Measurements from ENCODE around the gene LSM7. TPM values are rescaled to one million over a fixed set of nuclear protein-coding genes. Genes with fewer than 3 reads are reported as not detected.

Gene LSM7
- total RNA-seq, 1 donor from 2014 or later: 97.4 TPM

- H3K27me3 ChIP-seq (ENCODE audit: control insufficient read depth, insufficient read depth, low read length): peaks cover 19% of the 10 kb centered on the region
- FAIRE-seq (no peak), DNase-seq (ENCODE audit: low read depth) (no peak)
- no peaks in the 10 kb centered on the region for H3K36me3 ChIP-seq (ENCODE audit: control insufficient read depth, insufficient read depth, low read length)
- H3K4me3 ChIP-seq (ENCODE audit: low read depth, low read length): no peak overlapping the region
- no peak for TF ChIP-seq CTCF (IDR thresholded peaks at IDR 0.05; ENCODE audit: insufficient read depth, low read length, severe bottlenecking)
These were observed 21.4 kb downstream of the LSM7 start for GRCh38 chr19:2306971-2307370.

GRCh38 chr19:2306281-2306806 is 22.0 kb downstream of the LSM7 start:
- H3K27me3 ChIP-seq (ENCODE audit: control insufficient read depth, insufficient read depth, low read length): peaks cover 21% of the 10 kb centered on the region
- DNase-seq (ENCODE audit: low read depth): no peak
- FAIRE-seq: no peak
- TF ChIP-seq CTCF (IDR thresholded peaks at IDR 0.05; ENCODE audit: insufficient read depth, low read length, severe bottlenecking): no peak
- H3K36me3 ChIP-seq (ENCODE audit: control insufficient read depth, insufficient read depth, low read length): no peaks in the 10 kb centered on the region
- no peak overlapping the region for H3K4me3 ChIP-seq (ENCODE audit: low read depth, low read length)

- Histone ChIP-seq H3K36me3 (ENCODE audit: control insufficient read depth, insufficient read depth, low read length) (no peaks in the 10 kb centered on the region), H3K27me3 (ENCODE audit: control insufficient read depth, insufficient read depth, low read length) (peaks cover 22% of the 10 kb centered on the region), H3K4me3 (ENCODE audit: low read depth, low read length) (no peak overlapping the region)
- FAIRE-seq (no peak), DNase-seq (ENCODE audit: low read depth) (no peak)
- no peak for TF ChIP-seq CTCF (IDR thresholded peaks at IDR 0.05; ENCODE audit: insufficient read depth, low read length, severe bottlenecking)
These were observed 22.7 kb downstream of the LSM7 start for GRCh38 chr19:2305452-2306280.

- Histone ChIP-seq H3K4me3 (ENCODE audit: low read depth, low read length) (no peak overlapping the region), H3K27me3 (ENCODE audit: control insufficient read depth, insufficient read depth, low read length) (peaks cover 18% of the 10 kb centered on the region), H3K36me3 (ENCODE audit: control insufficient read depth, insufficient read depth, low read length) (no peaks in the 10 kb centered on the region)
- TF ChIP-seq CTCF (IDR thresholded peaks at IDR 0.05; ENCODE audit: insufficient read depth, low read length, severe bottlenecking): no peak
- DNase-seq (ENCODE audit: low read depth): no peak
- no peak for FAIRE-seq
These were observed 25.1 kb downstream of the LSM7 start for GRCh38 chr19:2303211-2303798.

- no peak for TF ChIP-seq CTCF (IDR thresholded peaks at IDR 0.05; ENCODE audit: insufficient read depth, low read length, severe bottlenecking)
- no peaks in the 10 kb centered on the region for H3K36me3 ChIP-seq (ENCODE audit: control insufficient read depth, insufficient read depth, low read length)
- no peak overlapping the region for H3K4me3 ChIP-seq (ENCODE audit: low read depth, low read length)
- H3K27me3 ChIP-seq (ENCODE audit: control insufficient read depth, insufficient read depth, low read length): peaks cover 16% of the 10 kb centered on the region
- FAIRE-seq (no peak), DNase-seq (ENCODE audit: low read depth) (no peak)
These were observed 25.8 kb downstream of the LSM7 start for GRCh38 chr19:2302319-2303210.
